GM18909 (cell line): Measurements from ENCODE around the gene SLC8B1.

ENCODE experiments used
- ATAC-seq: cut with Tn5 transposase; IDR thresholded peaks from one replicate; pipeline ENCODE4 v1.9.1; 2021; ENCODE audit warnings: mild to moderate bottlenecking; ENCODE audit not compliant: unreplicated experiment, poor library complexity

Gene SLC8B1

DNA sequence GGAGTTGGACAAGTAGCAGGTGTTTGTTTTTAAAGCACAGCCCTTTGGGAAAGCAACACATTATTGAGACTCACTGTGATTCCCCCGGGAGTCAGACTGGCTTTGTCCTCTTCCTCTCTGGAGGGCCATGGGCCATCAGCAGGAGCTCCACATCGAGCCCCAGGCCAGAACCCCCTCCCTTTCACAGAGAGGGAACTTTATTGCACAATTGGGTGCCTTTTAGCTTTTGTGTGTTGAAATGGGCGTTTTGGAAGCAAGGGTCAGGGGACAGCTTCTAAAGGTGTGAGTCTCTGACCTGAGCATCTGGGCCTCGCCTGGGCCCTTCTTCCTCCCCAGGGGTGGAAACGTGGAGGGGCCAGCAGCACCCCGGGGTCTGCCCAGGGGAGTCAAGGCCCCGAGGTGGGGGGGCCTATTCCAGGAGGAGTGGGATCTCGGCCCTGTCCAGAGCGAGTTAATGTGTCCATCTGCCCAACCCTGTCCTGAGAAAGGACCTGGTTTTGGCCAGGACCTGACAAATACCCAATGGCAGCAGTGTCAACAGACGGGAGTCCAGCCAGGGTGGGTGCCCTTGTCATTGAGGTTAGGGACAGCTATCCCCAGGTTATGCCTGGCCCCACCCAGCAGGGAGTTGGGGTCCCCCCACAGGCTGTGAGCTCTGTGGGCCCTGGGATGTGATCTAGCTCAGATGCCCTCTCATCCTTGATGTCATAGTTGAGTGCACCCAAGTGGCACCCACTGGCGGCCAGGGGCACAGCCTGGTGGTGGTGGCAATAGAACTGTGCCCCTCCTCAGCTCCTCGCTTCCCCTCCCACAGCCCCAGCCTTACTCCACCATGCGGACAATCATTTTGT lies 37.1 kb downstream of the SLC8B1 start:
- ATAC-seq: no peak

- no peak for ATAC-seq
These were observed 37.7 kb downstream of the SLC8B1 start for GRCh38 chr12:113297214-113297587.

DNA sequence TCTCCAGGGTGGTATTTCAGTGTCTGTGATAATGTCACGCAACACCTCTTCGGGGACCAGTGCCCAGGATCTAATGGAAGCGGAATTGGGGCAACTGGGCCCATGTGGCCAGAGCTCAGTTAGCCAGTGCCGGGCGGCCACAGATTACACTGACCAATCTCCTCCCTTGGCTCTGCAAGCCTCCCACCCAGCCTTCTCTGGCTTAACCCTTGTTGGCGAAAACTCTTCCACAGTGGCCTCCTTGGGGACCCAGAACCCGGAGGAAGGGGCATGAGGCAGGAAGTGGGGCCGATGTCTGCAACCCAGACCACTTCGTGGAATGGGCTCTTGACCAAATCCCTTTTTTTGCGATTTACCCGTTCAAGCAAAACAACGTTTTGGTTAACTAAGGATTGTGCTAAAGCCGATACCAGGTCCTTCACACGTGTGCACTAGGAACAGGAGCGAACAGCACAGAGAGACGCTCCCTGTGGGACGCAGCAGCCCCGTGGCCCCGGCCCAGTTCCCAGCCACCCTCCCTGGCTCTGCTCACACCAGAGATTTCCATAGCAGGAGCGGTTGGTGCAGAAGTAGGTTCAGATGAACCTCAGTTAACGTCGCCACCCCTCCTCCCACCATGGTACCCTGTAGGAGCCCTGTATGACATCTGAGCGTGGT lies 38.2 kb downstream of the SLC8B1 start:
- ATAC-seq: no peak

- no peak for ATAC-seq
These were observed 38.9 kb downstream of the SLC8B1 start for GRCh38 chr12:113295886-113296556.

DNA sequence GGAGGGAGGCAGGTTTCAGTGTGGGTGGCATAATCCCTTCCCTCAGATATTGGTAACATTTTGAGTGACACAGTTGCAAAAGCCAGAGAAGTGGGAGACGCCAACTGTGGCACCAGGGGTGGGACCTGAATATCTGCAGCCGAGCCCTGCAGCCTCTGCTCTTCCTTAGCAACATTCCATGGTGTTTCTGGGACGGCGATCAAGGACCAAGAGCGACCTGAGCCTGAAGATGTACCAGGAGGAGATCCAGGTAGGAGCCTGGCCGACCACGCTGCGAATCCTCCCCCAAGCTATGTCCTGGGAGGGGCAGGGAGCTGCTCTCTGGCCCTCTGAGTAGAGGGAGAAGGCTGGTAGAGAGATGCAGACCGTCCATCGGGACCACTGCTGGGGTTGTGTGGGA lies 41.8 kb downstream of the SLC8B1 start:
- ATAC-seq: no peak

DNA sequence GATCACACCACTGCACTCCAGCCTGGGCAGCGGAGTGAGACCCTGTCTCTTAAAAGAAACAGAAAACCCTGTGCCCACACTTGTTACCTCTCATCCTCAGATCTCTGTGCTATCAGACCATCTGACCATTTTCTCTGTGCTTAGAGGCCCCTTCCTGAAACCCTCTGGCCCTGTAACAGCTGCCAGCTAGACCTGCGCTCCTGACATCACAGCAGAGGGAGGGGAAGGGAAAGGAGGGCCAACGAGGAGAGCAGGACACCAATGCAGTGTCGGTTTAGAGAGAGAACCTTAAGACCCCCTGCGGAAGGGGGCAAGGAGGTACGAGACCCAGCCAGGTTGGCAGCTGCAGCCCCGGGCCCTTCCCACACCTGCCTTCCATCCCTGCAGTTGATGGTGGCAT lies 42.4 kb downstream of the SLC8B1 start:
- ATAC-seq: no peak

DNA sequence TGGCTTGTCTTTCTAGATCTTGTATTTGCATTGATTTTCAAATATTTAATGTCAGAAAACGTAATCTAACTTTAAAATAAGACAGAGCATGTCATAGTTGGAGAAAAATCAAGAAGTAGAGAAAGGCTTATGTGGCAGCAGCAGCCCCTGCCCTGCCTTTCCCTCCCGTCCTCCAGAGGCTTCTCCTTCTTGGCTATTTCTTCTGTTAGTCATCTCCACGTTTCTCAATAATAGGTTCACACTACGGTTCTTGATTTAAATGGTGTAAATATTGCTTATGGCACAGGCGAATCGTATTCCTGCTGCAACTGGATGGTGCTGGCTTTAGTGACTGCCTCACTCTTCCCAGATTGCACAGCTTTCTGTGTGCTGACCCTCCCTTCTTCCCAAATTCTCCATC lies 42.8 kb downstream of the SLC8B1 start:
- no peak for ATAC-seq

DNA sequence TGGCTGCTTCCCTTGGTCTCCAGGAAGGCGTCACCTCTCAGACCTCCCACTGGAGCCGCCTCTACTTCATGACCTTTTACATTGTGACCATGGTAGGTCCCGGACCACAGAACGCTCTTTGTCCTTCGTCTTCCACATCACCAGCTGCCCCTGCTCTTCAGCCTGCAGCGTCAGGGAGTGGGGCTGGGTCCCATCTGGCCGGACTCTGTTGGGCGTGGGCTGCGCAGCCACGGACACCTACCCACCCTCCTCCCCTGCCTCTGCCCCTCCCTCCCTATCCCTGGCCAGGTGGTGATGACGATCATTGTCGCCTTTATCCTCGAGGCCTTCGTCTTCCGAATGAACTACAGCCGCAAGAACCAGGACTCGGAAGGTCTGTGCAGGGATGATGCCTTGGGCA lies 43.3 kb downstream of the SLC8B1 start:
- ATAC-seq: no peak

DNA sequence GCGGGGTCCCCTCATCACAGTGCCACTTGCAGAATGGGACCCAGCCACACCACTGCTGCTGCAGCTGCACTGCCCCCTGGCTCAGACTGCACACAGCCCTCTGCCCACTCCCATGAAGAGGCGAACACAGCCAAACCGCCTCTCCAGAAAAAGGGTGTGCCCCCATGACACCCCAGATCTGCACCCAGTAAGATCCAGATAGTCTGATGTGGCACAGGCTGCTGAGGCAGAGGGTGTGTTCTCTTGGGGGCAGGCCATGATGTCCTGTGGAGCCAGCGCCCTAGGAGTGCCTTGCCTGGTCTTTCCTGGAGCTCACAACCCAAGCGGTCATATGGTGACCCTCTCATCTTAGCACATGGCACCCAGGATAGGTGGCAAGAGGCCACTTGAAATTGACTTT lies 44.4 kb downstream of the SLC8B1 start:
- ATAC-seq: no peak

DNA sequence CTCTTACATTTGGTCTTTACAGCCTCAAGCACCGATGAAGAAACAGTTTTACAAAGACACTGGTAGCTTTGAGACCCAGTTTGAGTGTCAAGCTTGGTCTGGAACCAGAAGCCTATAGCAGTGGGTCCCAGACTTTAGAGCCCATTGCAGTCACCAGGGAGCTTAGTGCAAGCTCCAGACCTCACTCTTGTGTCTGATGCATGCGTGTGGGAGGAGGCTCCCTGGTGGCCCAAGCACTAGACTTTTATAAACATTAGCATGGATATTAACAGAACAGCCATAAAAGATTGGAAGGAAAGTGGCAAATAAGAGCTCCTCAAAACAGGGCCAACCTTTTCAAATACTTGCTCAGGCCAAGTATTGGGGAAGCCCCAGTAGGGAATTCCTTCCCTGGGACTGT lies 45.5 kb downstream of the SLC8B1 start:
- no peak for ATAC-seq

DNA sequence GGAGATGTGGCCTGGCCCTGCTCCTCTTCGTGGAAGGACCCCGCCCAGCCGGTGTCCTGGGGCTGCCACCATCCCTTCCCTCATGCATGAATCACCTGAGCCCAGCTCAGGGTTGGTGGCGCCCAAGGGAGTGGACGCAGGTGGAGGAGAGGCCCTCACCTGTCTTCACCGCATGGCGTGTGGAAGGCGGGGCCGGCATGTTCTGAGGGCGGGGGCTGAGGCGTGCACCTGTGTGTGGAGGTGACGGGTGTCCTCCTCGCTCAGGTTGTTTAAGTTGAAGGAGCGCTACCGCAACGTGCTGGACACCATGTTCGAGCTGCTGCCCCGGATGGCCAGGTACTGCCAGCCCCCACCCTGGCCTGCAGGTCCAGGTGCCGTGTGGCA lies 47.0 kb downstream of the SLC8B1 start:
- ATAC-seq: no peak

GRCh38 chr12:113287146-113287898 lies 47.6 kb downstream of the SLC8B1 start:
- no peak for ATAC-seq

DNA sequence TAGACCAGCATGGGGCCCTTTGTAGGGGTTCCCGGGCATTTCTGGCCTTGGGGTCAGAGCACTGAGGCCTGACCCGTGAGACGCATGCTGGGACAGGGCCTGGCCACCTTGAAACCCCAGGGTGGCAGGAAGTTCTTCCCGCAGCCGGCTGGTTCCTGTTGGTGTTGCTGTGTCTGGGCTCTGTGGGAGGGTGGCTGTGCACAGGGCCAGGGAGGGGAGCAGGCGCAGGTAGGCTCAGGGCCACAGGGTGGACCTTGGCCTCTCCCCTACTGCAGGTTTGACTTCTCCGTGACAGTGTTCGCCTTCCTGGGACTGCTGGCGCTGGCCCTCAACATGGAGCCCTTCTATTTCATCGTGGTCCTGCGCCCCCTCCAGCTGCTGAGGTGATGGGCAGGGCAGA lies 48.2 kb downstream of the SLC8B1 start:
- ATAC-seq: no peak

DNA sequence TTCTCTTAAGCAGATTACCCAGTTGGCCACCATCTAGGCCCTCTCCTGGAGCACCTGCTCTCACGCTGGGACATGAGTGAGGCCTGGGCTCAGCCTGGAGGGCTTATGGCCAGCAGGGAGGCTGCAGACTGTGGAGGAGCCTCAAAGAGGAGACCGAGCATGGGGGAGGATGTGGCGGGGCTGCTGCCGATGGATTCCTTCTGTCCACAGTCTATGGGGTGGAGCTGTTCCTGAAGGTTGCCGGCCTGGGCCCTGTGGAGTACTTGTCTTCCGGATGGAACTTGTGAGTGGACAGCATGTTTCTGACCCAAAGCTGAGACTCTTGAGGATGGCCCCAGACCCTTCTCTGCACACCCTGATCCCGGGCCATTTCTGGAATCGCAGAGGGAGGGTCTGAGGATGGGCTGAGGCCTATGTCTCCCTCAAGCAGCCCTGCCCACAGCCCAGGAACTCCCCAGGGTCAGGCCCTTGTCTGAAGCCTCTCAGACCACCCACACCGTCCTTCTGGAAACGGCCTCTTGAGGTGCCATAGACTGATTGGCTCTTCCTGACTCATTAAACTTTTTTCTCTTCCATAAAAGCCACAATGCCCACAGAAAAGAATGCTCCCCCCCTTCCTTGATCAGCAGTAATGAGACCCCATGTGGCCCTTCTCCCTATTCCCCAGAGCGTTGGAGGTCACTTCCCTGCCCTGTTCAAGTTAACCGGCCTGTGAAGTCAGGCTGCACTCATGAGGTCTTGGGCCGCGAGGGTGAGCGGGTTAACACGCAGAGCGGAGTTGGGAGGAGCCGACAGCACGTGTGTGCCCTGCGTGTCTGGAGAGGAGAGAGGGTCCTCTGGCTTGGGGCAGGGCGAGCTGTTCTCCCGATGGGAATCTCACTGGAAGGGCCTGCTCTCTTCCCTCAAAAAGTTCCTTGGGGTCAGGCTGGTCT lies 49.0 kb downstream of the SLC8B1 start:
- no peak for ATAC-seq

DNA sequence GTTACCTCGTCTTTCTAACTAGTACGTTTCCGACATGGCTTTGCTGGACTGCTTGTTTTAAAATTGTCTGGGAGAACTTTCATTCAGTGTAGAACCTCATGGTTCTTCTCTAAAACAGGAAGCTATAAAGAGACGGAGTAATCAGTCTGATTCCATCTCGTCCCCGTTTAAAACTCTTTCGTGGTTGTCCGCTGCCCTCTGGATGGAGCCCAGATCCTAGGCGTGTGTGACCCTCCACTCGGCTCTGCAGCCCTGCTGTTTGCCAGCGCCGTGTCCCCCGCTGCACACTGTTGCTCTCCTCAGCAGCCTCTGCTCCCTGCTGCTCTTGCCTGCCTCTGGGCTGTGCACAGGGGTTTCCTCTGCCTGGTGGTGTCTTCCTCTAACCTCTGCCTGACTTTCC lies 50.2 kb downstream of the SLC8B1 start:
- no peak for ATAC-seq

GRCh38 chr12:113278633-113279032 lies 56.3 kb downstream of the SLC8B1 start:
- no peak for ATAC-seq

- no peak for ATAC-seq
These were observed 56.8 kb downstream of the SLC8B1 start for GRCh38 chr12:113278141-113278540.

DNA sequence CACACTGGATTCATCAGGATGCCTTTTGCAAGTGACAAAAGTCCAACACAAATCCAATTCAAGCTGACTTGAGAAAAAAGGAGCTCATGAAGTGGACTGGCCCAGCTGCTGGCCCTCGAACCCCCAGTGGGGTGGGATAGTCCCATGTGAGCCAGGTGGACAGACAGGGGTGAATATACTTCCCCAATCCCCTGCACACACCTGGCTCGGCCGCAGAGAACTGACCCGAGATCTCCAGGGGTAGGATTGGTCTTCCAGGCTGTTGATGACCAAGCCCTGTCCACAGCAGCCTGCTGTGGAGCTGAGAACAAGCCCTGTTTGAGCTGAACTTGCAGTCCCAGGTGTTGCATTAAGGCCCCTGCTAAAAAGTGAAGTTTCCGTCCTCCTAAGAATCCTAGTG lies 57.4 kb downstream of the SLC8B1 start:
- ATAC-seq: no peak

DNA sequence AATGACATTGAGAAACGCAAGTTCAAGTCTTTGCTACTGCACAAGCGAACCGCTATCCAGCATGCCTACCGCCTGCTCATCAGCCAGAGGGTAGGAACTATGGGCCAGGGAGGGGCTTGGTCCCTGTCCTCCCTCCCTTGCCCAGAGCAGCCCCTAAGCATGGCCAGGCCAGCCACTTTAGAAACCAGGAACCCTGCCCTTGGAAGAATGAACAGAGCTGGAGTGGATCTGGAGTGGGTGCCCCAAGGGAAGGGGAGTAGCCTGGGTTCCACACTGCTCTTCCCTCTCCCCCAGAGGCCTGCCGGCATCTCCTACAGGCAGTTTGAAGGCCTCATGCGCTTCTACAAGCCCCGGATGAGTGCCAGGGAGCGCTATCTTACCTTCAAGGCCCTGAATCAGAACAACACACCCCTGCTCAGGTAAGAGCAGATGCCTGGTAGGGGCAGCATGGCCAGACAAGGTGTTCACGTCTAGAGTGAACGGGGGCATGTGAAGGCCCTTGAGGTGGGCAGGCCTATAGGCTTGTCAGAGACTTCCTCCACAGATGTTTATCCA lies 57.9 kb downstream of the SLC8B1 start:
- ATAC-seq: no peak
